OCI-LY1 (cell line): Measurements from ENCODE around the gene FRMD4A.

Experiments
- EZH2 ChIP-seq: fragments of 200-600 bp; sonication (generic), shearing (Covaris generic); IDR thresholded peaks from 2 replicates; pipeline ENCODE4 v1.8.0; 2017; ENCODE audit warnings: borderline replicate concordance, mixed run types, mild to moderate bottlenecking, antibody characterized with exemption, low read length, moderate library complexity, mixed read lengths
- TF ChIP-seq, protein P1 (sequence below): fragments of 200-600 bp; sonication (generic), shearing (Covaris generic); IDR thresholded peaks from 2 replicates; pipeline ENCODE4 v1.5.1; 2017; ENCODE audit warnings: mild to moderate bottlenecking, antibody characterized with exemption, low read length, moderate library complexity, mixed read lengths

DNA sequence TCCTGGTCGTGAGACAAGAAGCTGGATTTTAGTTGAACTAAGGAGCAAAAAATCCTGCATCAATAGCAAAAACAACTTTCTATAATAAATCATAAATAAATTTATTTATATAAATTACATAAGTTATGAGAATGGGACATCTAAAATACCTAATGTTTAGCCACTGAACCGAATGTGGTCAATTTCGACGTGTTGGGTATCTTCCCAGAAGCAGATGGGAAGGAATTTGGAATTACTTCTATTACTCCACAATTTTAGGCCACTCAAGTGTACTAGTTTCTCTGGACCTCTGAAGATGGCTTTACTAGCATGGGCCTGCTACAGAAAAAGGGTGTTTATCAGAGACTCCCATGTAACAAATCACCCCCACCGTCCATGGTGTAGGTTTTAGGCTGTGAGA is 572.0 kb downstream of the FRMD4A start:
- TF ChIP-seq, protein P1, sequence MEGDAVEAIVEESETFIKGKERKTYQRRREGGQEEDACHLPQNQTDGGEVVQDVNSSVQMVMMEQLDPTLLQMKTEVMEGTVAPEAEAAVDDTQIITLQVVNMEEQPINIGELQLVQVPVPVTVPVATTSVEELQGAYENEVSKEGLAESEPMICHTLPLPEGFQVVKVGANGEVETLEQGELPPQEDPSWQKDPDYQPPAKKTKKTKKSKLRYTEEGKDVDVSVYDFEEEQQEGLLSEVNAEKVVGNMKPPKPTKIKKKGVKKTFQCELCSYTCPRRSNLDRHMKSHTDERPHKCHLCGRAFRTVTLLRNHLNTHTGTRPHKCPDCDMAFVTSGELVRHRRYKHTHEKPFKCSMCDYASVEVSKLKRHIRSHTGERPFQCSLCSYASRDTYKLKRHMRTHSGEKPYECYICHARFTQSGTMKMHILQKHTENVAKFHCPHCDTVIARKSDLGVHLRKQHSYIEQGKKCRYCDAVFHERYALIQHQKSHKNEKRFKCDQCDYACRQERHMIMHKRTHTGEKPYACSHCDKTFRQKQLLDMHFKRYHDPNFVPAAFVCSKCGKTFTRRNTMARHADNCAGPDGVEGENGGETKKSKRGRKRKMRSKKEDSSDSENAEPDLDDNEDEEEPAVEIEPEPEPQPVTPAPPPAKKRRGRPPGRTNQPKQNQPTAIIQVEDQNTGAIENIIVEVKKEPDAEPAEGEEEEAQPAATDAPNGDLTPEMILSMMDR, result no peak
- TF ChIP-seq EZH2, result no peak
